Measurements from ENCODE around the gene MFAP4.

Gene MFAP4

GRCh38 chr17:19383681-19384470 lies 3.1 kb downstream of the MFAP4 start:
- no peaks in the 10 kb centered on the region for H4K20me1 ChIP-seq (ENCODE audit: insufficient read depth, low read length)
- no peaks in the 10 kb centered on the region for H3K27me3 ChIP-seq (ENCODE audit: low read depth, low read length)
- H2AFZ ChIP-seq (ENCODE audit: low read depth, low read length): no peak overlapping the region
- no peak overlapping the region for H3K4me2 ChIP-seq (ENCODE audit: low read length)
- no peaks in the 10 kb centered on the region for H3K9me3 ChIP-seq (ENCODE audit: insufficient read depth, low read length)
- no peaks in the 10 kb centered on the region for H3K4me1 ChIP-seq (ENCODE audit: low read length)
- H3K9ac ChIP-seq (ENCODE audit: low read length): no peak overlapping the region
- H3K27ac ChIP-seq (ENCODE audit: low read length): no peak overlapping the region
- no peaks in the 10 kb centered on the region for H3K36me3 ChIP-seq (replicated peaks; ENCODE audit: low read depth, low read length)
- H3K79me2 ChIP-seq (ENCODE audit: low read length): no peaks in the 10 kb centered on the region
- TF ChIP-seq EZH2phosphoT487 (IDR thresholded peaks at IDR 0.05; ENCODE audit: low read depth) (no peak), CTCF (IDR thresholded peaks at IDR 0.05; ENCODE audit: low read depth, low read length) (no peak)
- H3K4me3 ChIP-seq (ENCODE audit: low read length): no peak overlapping the region

- Histone ChIP-seq H3K36me3 (replicated peaks; ENCODE audit: low read depth, low read length) (no peaks in the 10 kb centered on the region), H3K4me2 (ENCODE audit: low read length) (no peak overlapping the region), H3K9me3 (ENCODE audit: insufficient read depth, low read length) (no peaks in the 10 kb centered on the region), H3K4me3 (ENCODE audit: low read length) (no peak overlapping the region), H3K79me2 (ENCODE audit: low read length) (no peaks in the 10 kb centered on the region), H2AFZ (ENCODE audit: low read depth, low read length) (no peak overlapping the region), H3K27me3 (ENCODE audit: low read depth, low read length) (no peaks in the 10 kb centered on the region), H4K20me1 (ENCODE audit: insufficient read depth, low read length) (no peaks in the 10 kb centered on the region), H3K9ac (ENCODE audit: low read length) (no peak overlapping the region), H3K27ac (ENCODE audit: low read length) (no peak overlapping the region), H3K4me1 (ENCODE audit: low read length) (no peaks in the 10 kb centered on the region)
- TF ChIP-seq EZH2phosphoT487 (IDR thresholded peaks at IDR 0.05; ENCODE audit: low read depth): no peak
- no peak for TF ChIP-seq CTCF (IDR thresholded peaks at IDR 0.05; ENCODE audit: low read depth, low read length)
Observed at GRCh38 chr17:19382531-19383444, 4.2 kb downstream of the MFAP4 start.

- no peaks in the 10 kb centered on the region for H4K20me1 ChIP-seq (ENCODE audit: insufficient read depth, low read length)
- H3K9ac ChIP-seq (ENCODE audit: low read length): no peak overlapping the region
- H3K4me3 ChIP-seq (ENCODE audit: low read length): no peak overlapping the region
- H3K27me3 ChIP-seq (ENCODE audit: low read depth, low read length): no peaks in the 10 kb centered on the region
- H2AFZ ChIP-seq (ENCODE audit: low read depth, low read length): no peak overlapping the region
- no peak overlapping the region for H3K4me2 ChIP-seq (ENCODE audit: low read length)
- H3K36me3 ChIP-seq (replicated peaks; ENCODE audit: low read depth, low read length): no peaks in the 10 kb centered on the region
- H3K79me2 ChIP-seq (ENCODE audit: low read length): no peaks in the 10 kb centered on the region
- no peaks in the 10 kb centered on the region for H3K9me3 ChIP-seq (ENCODE audit: insufficient read depth, low read length)
- H3K4me1 ChIP-seq (ENCODE audit: low read length): no peaks in the 10 kb centered on the region
- TF ChIP-seq CTCF (IDR thresholded peaks at IDR 0.05; ENCODE audit: low read depth, low read length) (no peak), EZH2phosphoT487 (IDR thresholded peaks at IDR 0.05; ENCODE audit: low read depth) (no peak)
- no peak overlapping the region for H3K27ac ChIP-seq (ENCODE audit: low read length)
Observed at GRCh38 chr17:19381741-19382444, 5.1 kb downstream of the MFAP4 start.

GRCh38 chr17:19381361-19381740 lies 5.6 kb downstream of the MFAP4 start:
- no peaks in the 10 kb centered on the region for H3K4me1 ChIP-seq (ENCODE audit: low read length)
- H3K79me2 ChIP-seq (ENCODE audit: low read length): no peaks in the 10 kb centered on the region
- no peak overlapping the region for H2AFZ ChIP-seq (ENCODE audit: low read depth, low read length)
- no peaks in the 10 kb centered on the region for H3K36me3 ChIP-seq (replicated peaks; ENCODE audit: low read depth, low read length)
- H3K9me3 ChIP-seq (ENCODE audit: insufficient read depth, low read length): no peaks in the 10 kb centered on the region
- no peaks in the 10 kb centered on the region for H4K20me1 ChIP-seq (ENCODE audit: insufficient read depth, low read length)
- H3K27ac ChIP-seq (ENCODE audit: low read length): no peak overlapping the region
- H3K9ac ChIP-seq (ENCODE audit: low read length): no peak overlapping the region
- no peaks in the 10 kb centered on the region for H3K27me3 ChIP-seq (ENCODE audit: low read depth, low read length)
- no peak overlapping the region for H3K4me3 ChIP-seq (ENCODE audit: low read length)
- no peak overlapping the region for H3K4me2 ChIP-seq (ENCODE audit: low read length)
- TF ChIP-seq CTCF (IDR thresholded peaks at IDR 0.05; ENCODE audit: low read depth, low read length) (no peak), EZH2phosphoT487 (IDR thresholded peaks at IDR 0.05; ENCODE audit: low read depth) (no peak)
